Measurements from ENCODE around the gene DIAPH2. TPM values are rescaled to one million over a fixed set of nuclear protein-coding genes. Genes with fewer than 3 reads are reported as not detected.

DIAPH2 gene
- total RNA-seq, 4 donors from 2014 or later: 16.7 to 27.3 (median 20.3) TPM

DNA sequence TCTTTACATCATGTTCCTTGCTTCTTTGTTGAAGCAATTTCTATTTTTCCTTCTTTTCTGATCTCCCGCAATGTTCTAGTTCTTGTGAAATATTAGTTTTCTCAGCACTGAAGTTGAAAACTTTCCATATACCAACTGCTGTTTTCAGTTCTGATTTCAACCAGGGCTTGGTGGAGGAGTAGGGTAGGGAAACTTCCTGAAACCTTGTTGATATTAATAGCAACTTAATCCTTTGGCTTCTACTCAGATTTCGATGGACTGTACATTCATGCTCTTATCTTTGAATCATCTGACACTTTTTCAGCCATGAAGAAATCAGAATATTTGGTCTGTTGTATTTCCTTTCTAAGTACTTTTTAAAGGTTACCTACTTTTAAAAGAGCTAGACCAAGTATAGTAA is 514.9 kb downstream of the DIAPH2 start:
- intact Hi-C loops (cut with DNase I; ENCODE audit: low total_unique reads): no loop called here
- no peak for TF ChIP-seq POLR2A (IDR thresholded peaks at IDR 0.05)
- TF ChIP-seq CTCF (IDR thresholded peaks at IDR 0.05): no peak
- WGBS, 2 donors: 75 to 87% methylated on average over 2 of the region's 2 CpGs
- no peak for DNase-seq (ENCODE audit: low spot score in 2 of 2)
- H3K4me3 ChIP-seq (ENCODE audit: low read depth, poor library complexity, severe bottlenecking): no peak overlapping the region

DNA sequence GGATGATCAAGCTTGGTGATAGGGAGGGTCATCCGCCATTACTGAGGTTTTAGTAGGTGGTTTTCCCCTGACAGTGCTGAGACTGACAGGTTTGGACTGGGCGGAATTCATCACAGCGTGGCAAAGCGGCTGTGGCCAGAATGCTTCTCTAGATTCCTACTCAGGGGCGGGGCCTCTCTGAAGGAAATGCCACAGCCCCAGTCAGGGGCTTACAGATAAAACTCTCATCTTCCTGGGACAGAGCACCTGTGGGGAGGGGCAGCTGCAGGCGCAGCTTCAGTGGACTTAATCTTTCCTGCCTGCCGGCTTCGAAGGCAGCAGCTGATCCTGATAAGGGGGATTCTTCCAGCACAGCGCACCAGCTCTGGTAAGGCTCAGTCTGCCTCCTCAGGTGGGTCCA is 515.8 kb downstream of the DIAPH2 start:
- 83 to 98% methylated on average over 5 to 8 of the region's 9 CpGs for WGBS, 2 donors
- TF ChIP-seq CTCF (IDR thresholded peaks at IDR 0.05) (no peak), POLR2A (IDR thresholded peaks at IDR 0.05) (no peak)
- DNase-seq (ENCODE audit: low spot score in 2 of 2): no peak
- no peak overlapping the region for H3K4me3 ChIP-seq (ENCODE audit: low read depth, poor library complexity, severe bottlenecking)
- intact Hi-C loops (cut with DNase I; ENCODE audit: low total_unique reads): no loop called here

DNA sequence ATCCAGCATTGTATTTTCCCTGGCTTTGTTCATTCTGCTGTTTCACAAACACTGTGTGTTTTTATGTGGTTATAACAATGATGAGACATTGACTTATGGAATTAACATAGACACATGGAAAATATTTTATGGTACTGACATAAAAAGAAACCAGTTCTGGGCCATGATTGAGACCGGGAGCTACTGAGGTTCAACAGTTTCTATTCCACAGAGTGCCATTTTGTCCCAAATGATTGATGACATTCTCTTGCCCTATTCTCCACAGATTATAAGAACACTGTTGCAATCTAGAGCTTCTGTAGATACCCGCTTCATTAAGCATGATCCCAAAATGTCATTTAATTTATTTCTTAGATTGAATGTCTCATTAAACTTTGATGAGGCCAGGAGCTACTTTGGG is 525.9 kb downstream of the DIAPH2 start:
- 86 to 91% methylated on average over 2 of the region's 2 CpGs for WGBS, 2 donors
- intact Hi-C loops (cut with DNase I; ENCODE audit: low total_unique reads): no loop called here
- DNase-seq (ENCODE audit: low spot score in 2 of 2): no peak
- TF ChIP-seq POLR2A (IDR thresholded peaks at IDR 0.05): no peak
- no peak for TF ChIP-seq CTCF (IDR thresholded peaks at IDR 0.05)
- H3K4me3 ChIP-seq (ENCODE audit: low read depth, poor library complexity, severe bottlenecking): no peak overlapping the region

GRCh38 chrX:97211070-97211469 is 526.4 kb downstream of the DIAPH2 start:
- intact Hi-C loops (cut with DNase I; ENCODE audit: low total_unique reads): no loop called here
- H3K4me3 ChIP-seq (ENCODE audit: low read depth, poor library complexity, severe bottlenecking): no peak overlapping the region
- WGBS, 2 donors: 85 to 100% methylated on average over 1 of the region's 1 CpG
- no peak for TF ChIP-seq POLR2A (IDR thresholded peaks at IDR 0.05)
- TF ChIP-seq CTCF (IDR thresholded peaks at IDR 0.05): no peak
- DNase-seq (ENCODE audit: low spot score in 2 of 2): no peak

GRCh38 chrX:97215186-97215585 is 530.5 kb downstream of the DIAPH2 start:
- intact Hi-C loops (cut with DNase I; ENCODE audit: low total_unique reads): no loop called here
- no peak for TF ChIP-seq POLR2A (IDR thresholded peaks at IDR 0.05)
- no peak for TF ChIP-seq CTCF (IDR thresholded peaks at IDR 0.05)
- 60 to 74% methylated on average over 1 of the region's 1 CpG for WGBS, 2 donors
- no peak for DNase-seq (ENCODE audit: low spot score in 2 of 2)
- H3K4me3 ChIP-seq (ENCODE audit: low read depth, poor library complexity, severe bottlenecking): no peak overlapping the region

- no peak for DNase-seq (ENCODE audit: low spot score in 2 of 2)
- no peak overlapping the region for H3K4me3 ChIP-seq (ENCODE audit: low read depth, poor library complexity, severe bottlenecking)
- 88 to 90% methylated on average over 1 of the region's 1 CpG for WGBS, 2 donors
- intact Hi-C loops (cut with DNase I; ENCODE audit: low total_unique reads): no loop called here
- TF ChIP-seq CTCF (IDR thresholded peaks at IDR 0.05) (no peak), POLR2A (IDR thresholded peaks at IDR 0.05) (no peak)
Observed at GRCh38 chrX:97224148-97224547, 539.5 kb downstream of the DIAPH2 start.
